HG02840 (cell line): Measurements from ENCODE around the gene PITX1.

Experiments
- ATAC-seq: cut with Tn5 transposase; IDR thresholded peaks from one replicate; pipeline ENCODE4 v1.9.1; 2021; ENCODE audit warnings: mild to moderate bottlenecking, moderate library complexity, moderate number of reproducible peaks; ENCODE audit not compliant: unreplicated experiment, low FRiP score

PITX1 gene

DNA sequence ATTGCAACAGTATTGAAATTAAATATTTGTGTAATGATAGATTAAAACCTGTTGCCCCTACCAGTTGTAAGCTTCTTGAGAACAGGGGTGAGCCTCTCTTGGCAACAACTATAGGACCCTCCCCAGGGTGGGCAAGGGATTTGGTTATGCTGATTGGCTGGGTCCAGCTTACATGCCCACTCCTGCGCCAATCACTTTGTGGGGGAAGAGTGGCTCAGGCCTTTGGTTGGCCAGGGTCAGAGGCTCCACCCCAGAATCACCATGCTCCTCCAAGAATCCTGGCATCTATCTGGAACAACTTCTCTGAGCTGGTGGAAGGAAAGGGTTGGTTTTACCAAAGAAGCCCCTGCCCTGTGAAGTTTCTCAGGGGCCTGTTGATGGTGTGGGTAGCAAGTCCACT is 8.6 kb upstream of the PITX1 start:
- ATAC-seq, result no peak

DNA sequence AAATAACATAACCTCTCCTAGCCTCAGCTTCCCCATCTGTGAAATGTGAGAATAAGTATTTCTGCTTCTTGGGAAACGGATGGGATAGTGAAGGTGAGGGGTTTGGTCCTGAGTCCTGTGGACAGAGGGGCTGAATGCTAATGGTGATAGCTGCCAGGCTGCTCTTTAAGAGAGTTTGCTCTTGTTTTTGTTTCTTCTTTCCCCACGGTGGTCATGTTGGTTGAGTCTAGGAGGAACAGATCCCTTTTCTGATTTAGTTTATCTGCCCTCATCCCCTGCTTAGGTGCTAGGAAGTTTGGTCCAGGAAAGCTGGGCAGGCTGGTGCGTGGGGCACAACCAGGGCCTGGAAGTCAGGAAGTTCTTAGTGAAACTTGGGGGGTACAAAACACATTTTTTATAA is 7.7 kb upstream of the PITX1 start:
- ATAC-seq, result no peak

DNA sequence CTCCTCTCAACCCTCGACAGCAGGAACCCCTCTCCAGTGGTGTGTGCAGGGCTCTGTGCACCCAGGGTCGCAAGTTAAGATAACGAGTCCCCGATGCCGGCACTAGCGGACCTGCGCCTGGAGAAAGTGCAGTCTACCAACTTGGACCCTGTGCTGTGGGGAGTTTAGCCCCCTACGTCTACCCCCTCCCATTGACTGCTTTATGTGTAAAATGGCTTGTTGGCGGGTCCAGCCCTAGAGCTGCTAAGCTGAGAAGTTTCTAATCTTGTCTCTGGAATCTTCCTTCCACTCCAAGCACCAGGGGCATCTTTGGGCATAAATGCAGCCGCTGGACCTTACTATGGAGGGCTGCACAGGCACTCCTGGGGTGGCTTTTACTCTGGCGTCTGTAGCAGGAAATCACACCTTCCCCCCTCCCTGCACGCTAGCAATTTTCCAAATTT is 7.1 kb upstream of the PITX1 start:
- ATAC-seq, result no peak

DNA sequence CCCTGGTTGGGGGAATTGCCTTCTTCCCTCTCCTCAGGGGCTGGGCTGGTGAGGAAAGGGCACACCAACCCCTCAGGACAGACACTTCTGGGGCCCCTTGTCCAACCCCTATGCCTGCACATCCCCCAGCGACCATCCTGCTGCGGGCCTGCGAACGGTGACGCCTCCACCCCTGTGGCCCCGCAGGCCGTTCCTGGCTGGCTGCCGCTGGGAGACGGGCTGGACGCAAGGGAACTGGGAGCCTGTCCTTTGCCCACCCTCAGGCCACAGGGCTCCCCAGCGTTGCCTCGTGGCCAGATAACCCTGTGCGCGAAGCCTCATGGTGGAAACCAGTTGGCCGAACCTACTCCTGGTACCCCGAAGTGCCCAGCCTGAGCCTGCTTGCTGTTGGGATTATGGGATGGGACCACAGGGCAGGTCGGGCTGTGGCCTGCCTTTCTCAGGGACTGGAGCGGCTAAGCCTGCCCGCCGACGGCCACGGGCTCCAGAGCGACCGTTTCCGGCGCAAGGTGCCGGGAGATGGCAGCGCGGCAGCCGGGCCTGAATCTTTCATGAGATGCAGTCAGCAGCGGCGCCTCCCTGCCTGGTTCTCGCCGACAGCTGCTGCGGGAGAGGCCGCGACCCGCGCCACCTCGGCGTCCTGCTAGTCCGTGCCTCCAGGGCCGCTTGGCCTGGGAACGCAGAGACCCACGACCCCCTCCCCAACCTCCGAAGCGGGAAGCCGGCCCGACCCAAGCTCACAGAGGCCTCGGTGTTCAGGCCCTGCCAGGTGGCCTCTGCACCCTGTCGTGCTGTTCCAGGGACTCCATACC is 6.5 kb upstream of the PITX1 start:
- no peak for ATAC-seq

DNA sequence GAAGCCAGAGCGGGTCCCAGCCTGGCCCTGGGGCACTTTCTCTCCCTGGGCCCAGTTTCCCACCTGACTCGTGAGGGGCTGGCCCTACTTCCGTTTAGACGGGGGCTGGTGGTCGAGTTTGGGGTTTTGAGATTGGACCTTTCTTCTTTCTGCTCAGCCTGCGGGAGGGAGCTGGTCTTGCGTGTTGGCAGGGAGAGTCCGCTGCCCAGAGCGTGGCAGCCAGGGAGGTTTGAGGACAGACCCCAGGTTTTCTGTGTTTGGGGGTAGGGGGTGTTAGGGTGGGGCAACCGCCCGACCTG is 6.0 kb upstream of the PITX1 start:
- ATAC-seq, result no peak

DNA sequence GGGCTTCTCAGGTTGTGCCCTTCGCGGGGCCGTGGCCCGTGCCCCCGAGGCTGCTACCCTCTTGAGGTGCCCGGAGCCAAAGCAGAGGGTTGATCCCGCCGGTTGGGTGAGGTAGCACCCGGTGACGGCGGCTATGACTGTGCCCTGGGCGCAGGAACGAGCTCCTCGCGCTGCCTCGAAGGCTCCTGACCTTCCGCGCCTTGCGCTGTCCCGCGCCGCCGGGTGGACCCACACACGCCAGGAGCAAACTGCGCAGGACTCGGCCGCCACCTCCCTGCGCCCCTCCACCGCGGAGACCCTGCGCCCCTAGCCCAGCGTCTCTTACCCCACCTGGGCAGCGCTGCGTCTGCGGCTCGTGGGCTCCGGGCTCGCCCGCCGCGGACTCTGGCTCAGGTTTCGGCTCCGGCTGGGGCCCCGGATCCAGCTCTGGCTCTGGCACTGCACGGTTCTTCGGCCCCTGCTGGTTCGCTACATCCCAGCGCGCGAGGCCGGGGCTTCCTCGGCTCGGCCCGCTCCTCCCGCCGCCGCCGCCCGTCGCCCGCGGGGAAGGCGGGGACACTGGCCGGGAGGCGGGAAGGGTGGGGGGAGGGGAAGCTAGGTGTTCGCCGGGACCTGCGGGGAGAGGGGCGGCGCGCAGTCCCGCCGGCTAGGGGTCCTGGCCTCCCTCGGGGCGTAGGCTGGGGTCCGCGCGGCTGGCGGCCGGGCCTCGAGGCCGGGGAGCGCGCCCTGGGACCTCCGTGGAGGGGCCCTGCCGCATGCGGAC is 5.4 kb upstream of the PITX1 start:
- ATAC-seq, result no peak

DNA sequence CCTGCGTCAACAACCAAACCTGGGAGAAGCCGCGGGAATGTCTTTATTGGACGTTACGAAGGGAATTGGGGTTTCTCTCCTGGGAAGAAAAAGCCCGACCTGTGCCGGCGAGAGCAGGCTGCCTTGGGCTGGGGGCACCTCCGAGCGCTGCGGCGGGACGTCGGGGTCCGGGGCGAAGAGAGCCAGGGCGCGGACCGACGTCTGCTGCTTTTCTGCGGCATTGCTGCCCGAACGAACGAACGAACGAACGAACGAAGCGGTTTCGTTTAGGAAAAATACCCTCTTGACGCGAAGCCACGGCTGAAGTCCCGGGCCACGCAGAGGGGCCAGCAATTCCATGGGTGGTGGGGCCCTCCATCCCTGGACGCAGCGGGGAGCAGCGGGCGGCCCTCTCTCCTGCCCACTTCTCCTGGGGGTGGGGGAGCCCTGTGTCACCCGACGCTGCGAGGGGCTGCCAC is 4.8 kb upstream of the PITX1 start:
- ATAC-seq, result no peak

DNA sequence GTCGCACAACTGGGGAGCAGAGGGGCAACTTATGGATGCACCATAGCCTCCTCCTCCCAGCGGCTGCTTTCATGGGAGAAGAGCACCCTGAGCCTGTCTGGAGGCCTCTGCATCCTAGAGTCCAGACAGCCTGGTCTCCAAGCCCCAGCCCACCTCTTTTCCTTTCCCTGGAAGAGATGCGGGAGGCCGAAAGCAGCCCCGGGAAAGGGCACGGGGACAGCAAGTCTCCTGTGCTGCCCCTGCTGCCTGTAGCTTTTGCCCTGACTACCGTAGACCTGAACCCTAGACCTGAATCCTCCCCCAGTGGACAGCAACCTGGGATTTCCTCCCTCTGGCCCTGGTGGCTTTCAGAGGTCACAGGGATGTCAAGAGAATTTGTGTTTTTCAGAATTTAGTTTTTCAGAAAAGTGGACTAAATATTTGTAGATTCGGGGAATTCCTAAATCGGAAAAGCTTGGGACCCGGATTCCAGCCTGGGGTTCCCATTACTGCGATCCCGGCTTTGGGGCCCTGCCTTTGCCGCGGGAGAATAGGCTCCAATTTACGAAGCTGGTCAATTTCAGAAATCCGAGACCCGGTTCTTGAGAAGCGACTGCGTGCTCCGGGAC is 4.3 kb upstream of the PITX1 start:
- no peak for ATAC-seq

DNA sequence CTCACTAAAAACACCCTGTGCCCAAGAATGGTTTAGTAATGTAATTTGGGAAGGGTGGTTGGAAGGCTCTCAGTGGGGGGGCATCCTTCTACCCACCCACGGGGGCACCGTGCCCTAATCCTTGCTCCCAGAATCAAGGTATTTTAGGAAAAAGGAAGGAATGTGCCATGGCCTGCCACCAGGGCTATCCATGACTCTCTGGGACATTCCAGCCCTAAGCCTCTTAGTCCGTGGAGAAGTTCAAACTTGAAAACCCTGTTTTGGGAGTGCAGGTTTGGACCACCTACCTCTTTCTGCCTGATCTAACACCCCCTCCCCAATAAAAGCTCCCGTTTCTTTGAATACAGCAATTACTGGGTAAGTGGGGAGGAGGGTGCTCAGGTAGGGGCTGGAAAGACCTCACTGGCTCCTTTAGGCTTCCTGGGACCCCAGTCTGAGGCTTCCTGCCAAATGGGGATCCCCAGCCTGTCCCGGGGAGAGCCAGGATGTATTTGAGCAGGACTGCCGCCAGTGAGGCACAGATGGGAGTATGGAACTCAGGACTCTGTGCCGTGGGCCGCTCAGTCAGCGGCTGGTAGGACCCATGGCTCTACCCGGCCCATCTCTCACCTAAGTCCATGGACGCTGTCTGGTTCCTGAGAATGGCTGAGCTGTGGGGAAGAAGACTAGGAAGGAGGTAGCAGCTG is 3.6 kb upstream of the PITX1 start:
- no peak for ATAC-seq

DNA sequence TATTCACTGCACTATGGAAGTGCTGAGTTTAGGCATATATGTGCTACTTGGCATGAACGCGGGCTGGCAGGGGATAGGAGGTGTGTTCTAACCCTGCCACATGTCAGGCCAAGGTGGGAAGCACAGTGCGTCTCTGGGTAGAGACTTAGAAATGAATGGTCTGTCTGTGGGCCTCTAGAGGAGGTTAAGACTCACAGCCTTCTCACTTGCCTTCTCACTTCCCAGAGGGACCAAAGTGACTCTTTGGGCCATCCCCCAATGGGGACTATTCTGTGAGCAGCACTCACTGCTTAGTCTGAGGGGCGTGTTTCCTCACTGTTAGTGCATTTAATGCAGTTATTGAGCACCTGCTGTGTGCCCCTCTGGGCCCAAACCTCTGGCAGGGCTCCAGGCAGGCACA is 2.4 kb upstream of the PITX1 start:
- ATAC-seq, result no peak

DNA sequence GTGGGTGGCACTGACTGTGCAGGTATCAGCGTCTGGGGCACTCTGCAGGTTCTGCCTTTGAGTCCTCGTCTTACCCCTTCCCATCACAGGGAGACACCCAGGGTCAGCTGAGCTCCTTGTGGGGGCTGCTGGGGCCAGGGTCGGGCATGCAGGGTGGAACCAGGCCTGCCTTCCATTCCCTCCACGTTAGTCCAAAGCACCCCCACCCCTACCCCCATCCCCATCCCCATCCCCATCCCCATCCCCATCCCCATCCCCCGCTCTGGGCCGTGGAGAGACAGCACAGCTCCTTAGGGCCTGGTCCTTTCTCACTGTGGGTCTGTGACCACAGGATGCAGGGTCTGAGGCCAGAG is 1.6 kb upstream of the PITX1 start:
- ATAC-seq, result no peak

DNA sequence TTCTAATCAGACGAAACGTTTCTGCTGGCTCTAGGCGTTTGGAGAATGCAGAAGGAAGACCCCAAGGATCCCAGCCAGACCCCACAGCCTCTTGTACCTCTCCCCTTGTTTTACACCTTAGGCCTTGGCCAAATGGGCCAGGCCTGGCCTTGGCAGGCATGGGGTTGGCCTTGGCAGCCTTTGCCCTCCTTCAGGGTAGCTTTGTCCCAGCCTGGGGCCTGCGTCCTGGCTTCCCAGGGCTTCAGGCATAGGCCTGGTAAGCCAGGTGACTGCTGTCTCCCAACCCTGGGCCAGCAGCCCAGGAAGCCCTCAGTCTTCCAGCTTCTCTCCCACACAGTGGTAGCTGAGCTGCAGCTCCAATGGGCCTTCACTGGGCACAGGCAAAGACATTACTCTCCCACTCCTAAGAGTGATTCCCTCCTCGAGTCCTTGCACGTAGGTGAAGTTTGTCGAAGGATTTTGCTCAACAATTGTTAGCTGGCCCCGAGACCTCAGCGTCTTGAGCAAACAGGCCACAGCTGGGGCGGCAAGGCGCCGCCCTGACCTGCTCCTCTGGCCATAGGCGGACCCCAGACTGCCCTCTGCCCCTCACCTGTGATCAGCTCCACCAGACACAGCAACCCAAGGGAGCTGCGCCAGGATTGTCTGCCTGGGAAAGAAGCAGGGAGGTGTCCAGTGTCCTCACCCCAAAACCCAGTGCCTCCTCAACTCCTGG is 1.1 kb upstream of the PITX1 start:
- ATAC-seq, result no peak

DNA sequence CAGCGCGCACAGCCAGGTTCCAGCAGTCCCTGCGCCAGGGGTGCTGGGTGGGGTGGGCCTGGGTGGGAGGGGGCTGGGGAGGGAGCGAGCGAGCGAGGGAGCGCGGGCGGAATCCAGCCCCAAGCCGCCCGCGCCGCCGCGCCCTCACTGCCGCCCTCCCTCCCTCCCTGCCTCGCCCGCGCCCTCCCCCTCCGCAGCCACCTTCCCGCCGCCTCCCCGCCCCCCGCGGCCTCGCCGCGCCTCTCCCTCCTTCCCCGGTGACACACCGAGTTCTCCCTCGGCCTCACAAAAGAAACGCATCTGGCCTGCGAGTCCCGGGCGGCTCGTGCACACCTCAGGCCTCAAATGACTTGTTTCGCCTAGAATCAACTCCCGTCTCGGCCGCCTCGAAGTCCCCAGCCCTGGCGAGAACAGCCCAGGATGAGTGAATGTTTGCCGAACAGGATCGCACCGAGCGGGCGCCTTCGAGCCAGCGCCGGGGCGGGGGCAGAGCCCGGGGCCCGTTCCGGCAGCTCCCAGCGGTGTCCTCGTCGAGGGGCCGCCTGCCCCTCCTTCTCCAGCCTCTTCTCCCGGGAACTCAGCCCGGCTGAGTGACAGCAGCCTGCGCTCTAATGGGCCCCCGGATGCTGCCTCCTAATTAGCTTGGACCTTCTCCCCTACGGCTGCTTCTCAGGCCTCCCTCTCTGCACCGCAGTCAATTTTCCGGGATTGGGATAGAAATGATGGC is 371 bp upstream of the PITX1 start:
- no peak for ATAC-seq

DNA sequence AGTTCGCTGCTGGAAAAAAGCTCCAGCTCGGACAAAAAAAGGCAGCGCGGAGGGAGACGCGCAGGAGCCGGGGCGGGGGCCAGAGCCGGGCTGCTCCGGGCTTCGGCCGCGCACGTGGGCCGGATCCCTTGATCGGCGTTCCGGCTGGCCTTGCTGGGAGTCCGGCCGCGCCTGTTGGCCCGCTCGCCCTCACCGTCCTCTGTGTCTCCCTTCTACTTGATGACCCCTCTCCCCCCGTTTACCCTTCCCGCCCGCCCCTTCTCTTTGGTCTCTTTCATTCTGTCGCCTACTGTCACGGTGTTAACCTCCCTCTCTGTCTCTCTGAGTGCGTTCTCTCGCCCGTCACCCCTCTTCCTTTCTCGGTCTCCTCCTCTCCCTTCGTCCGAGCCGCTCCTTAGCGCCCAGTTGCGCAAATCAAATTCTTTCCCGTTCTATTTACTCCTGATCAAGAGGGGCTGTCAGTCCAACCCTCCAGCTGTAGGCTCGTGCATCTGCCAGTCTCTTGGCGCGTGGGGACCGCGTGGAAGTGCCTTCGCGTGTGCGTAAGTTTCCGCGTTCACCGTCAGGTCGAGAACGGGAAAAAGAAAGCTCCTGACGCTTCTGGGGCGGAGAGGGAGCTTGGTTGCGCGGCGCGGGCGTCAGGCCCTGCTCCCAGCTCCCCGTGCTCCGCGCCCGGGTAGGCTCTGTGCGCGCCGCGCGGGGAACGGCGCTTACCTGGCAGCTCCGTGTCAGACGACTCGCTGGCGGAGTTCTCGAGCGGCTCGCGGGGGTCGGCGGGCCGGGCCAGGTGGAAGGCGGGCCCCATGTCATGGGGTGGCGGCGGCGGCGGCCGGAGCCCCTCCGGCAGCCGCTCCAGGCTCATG is 798 bp downstream of the PITX1 start:
- no peak for ATAC-seq

DNA sequence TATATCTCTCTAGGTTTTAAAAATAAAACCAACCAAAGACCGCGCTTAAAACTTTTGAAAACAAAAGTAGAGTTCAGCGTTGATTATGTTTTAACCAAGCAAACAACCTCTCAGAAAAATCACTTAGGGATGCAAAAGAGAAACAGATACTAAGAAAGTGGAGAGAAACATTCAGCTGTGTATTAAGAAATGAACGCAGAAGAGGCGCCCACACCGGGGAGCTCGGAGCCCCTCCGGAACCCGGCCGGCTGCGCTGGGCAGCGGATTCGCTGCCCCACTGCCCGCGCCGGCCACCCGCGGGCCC is 1.4 kb downstream of the PITX1 start:
- ATAC-seq, result no peak

DNA sequence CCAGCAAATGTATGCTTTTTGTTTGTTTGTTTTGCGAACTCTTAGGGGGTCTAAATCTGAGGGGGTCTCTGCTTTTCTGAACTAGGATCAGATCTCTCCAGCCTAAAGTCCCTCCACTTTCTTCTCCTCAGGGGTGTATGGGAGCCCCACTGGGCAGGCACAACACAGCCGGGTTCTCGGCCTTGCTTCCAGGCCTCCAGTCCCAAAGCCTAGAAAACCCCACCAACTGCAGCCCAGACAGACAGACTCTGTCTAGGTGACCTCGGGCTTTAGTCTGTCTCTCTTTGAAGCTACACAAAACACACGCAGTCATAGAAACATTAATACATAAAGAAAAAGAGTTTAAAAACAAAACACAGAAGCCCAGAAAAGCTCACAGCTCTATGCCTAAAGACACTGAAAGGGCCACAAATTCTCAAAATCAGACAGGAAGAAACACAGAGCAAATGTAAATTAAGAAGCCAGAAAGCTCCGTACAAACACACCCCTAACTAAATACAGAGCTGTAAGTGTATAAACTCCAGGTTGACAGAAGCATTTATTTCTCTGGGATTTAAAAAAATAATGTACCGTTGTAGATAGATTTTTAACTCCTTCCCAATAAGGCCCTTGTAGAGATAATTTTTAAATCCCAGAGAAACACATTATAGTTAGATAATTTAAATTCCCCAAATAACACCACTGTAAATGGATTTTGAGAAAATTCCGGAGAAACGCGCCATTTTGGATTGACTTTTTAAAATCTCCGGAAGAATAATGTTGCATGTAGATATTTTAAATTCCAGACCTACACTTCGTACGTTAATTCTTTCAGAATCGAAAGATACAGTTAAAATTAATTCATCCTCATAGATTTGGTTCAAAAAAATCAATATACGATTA is 2.0 kb downstream of the PITX1 start:
- ATAC-seq, result no peak

DNA sequence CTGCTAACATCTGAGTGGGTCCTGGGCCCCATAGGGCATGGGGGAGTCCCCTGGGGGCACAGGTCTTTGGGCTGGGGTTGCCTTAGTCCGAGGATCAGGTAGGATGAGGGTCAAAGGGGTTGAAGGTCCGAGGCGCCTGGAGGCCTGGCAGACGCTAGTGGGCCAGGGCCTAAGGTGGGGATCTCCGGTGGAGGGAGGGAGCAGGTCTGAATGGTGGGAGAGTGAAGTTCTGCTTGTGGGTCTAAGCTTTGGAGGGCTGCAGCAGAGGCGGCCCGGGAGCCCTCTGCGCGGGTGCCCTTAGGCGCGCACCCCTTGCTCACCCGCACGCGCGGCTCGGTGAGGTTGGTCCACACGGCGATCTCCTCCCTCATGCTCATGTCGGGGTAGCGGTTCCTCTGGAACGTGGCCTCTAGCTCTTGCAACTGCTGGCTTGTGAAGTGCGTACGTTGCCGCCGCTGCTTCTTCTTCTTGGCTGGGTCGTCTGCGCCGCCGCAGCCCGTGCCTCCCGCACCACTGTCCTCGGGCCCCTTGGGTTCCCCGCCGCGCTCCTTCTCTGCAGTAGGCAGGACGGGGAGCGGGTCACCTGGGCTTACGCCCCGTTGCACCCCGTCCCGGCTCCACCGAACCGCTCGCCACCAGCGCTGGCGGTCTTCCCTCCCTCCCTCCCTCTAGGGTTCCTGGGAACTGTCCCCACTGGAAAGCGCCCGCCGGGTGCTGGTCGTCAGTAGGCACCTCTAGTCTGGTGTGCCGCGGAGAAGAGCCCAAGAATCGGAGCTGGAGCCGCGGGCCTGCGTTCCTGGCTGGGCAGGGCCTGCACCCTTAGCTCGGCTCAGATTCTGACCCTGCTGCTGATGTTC is 2.8 kb downstream of the PITX1 start:
- ATAC-seq, result no peak
